CD4-positive, alpha-beta memory T cell (primary cell): Measurements from ENCODE around the gene MAD2L1. TPM values are rescaled to one million over a fixed set of nuclear protein-coding genes. Genes with fewer than 3 reads are reported as not detected.

ENCODE experiments used
- CTCF ChIA-PET: fragments of 350-600 bp; sonication (Branson Sonifier 250); formaldehyde crosslinking; loops from one replicate; lab custom pipeline; 2021; ENCODE audit warnings: inconsistent platforms; ENCODE audit not compliant: partially characterized antibody; lab: Charles Lee
- POLR2A ChIA-PET: fragments of 350-600 bp; sonication (Branson Sonifier 250); formaldehyde crosslinking; loops from one replicate; lab custom pipeline; 2021; ENCODE audit not compliant: partially characterized antibody; lab: Charles Lee
- DNase-seq, 5 donors: peaks; one replicate each; pipeline versions ENCODE4 v3.0.0 to v3.0.0-alpha.2; 2020 to 2022; ENCODE audit warnings: mixed read lengths in 1 of 5
- H3K27ac ChIP-seq: one replicate; pipeline ENCODE4 v1.7.0; 2013; ENCODE audit warnings: low read depth, low read length
- H3K27me3 ChIP-seq: 2 replicates; pipeline ENCODE4 v1.7.0; 2013; ENCODE audit warnings: mild to moderate bottlenecking, low read length, moderate library complexity; ENCODE audit not compliant: insufficient read depth
- H3K36me3 ChIP-seq: 2 replicates; pipeline ENCODE4 v1.7.0; 2013; ENCODE audit warnings: mild to moderate bottlenecking, low read length, moderate library complexity; ENCODE audit not compliant: insufficient read depth
- H3K4me1 ChIP-seq: 2 replicates; pipeline ENCODE4 v1.7.0; 2013; ENCODE audit warnings: mild to moderate bottlenecking, low read length, moderate library complexity; ENCODE audit not compliant: insufficient read depth
- H3K4me3 ChIP-seq, 2 donors: one replicate each; pipeline ENCODE4 v1.7.0; 2013; ENCODE audit warnings: low read length in 2 of 2, mild to moderate bottlenecking in 1 of 2
- H3K9me3 ChIP-seq, 2 donors: one replicate each; pipeline ENCODE4 v1.7.0; 2013; ENCODE audit warnings: low read length in 2 of 2, control low read depth in 1 of 2; ENCODE audit not compliant: control insufficient read depth in 1 of 2
- H3K27ac Mint-ChIP-seq, 7 donors: one replicate each; pipeline ENCODE4 v1.8.0; 2020 to 2021; ENCODE audit warnings: mixed read lengths in 7 of 7, mild to moderate bottlenecking in 6 of 7, inconsistent platforms in 3 of 7, moderate library complexity in 3 of 7
- H3K27me3 Mint-ChIP-seq, 2 donors: one replicate each; pipeline ENCODE4 v1.8.0; 2020 to 2021; ENCODE audit warnings: mixed read lengths in 2 of 2
- H3K36me3 Mint-ChIP-seq, 2 donors: one replicate each; pipeline ENCODE4 v1.8.0; 2020 to 2021; ENCODE audit warnings: mixed read lengths in 2 of 2, inconsistent platforms in 1 of 2, mild to moderate bottlenecking in 1 of 2
- H3K4me1 Mint-ChIP-seq, 4 donors: one replicate each; pipeline ENCODE4 v1.8.0; 2020 to 2021; ENCODE audit warnings: mixed read lengths in 4 of 4, mild to moderate bottlenecking in 1 of 4
- H3K4me3 Mint-ChIP-seq, 8 donors: one replicate each; pipeline ENCODE4 v1.8.0; 2020 to 2021; ENCODE audit warnings: mixed read lengths in 8 of 8, mild to moderate bottlenecking in 7 of 8, moderate library complexity in 6 of 8, inconsistent platforms in 3 of 8
- H3K9me3 Mint-ChIP-seq, 8 donors: one replicate each; pipeline ENCODE4 v1.8.0; 2020 to 2021; ENCODE audit warnings: mixed read lengths in 8 of 8, mild to moderate bottlenecking in 5 of 8, inconsistent platforms in 3 of 8, moderate library complexity in 1 of 8
- intact Hi-C: fragments of 100-400 bp; cut with micrococcal nuclease; formaldehyde crosslinking; loops from one replicate; pipeline ENCODE4 v1.15.1; 2023
- polyA plus RNA-seq, 2 donors: library from polyadenylated mRNA; unstranded; fragments of 300-500 nt; fragmentation: Illumina TruSeq; gene quantifications; one replicate each; pipeline ENCODE4 v1.2.3, GENCODE V29; 2021
- total RNA-seq, 2 experiments: library from RNA; stranded (reverse); gene quantifications; one replicate each; pipeline ENCODE4 v1.2.3, GENCODE V29; 2021

MAD2L1 gene
- total and polyA plus RNA-seq, 4 experiments from 2014 or later = 8.0 to 24.3 (median 11.9) TPM

- POLR2A ChIA-PET = no interaction called here
- no peaks in the 10 kb centered on the region for H3K9me3 ChIP-seq
- no peaks in the 10 kb centered on the region for H3K4me1 Mint-ChIP-seq
Observed at GRCh38 chr4:120007191-120007871, 59.3 kb downstream of the MAD2L1 start.

More at GRCh38 chr4:120007191-120007871, 59.3 kb downstream of the MAD2L1 start:
- Histone ChIP-seq H3K36me3 (no peaks in the 10 kb centered on the region), H3K4me3 (no peak overlapping the region), H3K27me3 (no peaks in the 10 kb centered on the region), H3K27ac (no peak overlapping the region), H3K4me1 (no peaks in the 10 kb centered on the region)
- H3K4me3 Mint-ChIP-seq = no peak overlapping the region
- H3K36me3 Mint-ChIP-seq = no peaks in the 10 kb centered on the region
- peaks cover 0 to 4% of the 10 kb centered on the region in 2 donors for H3K27me3 Mint-ChIP-seq
- CTCF ChIA-PET = no interaction called here
- intact Hi-C loops = no loop called here
- H3K9me3 Mint-ChIP-seq = peaks cover 0 to 7% (median 0%) of the 10 kb centered on the region in 8 donors
- H3K27ac Mint-ChIP-seq = no peak overlapping the region
- no peak for DNase-seq
